Loucy (cell line): ENCODE measurements around the gene PTGDR2.

Experiments
- EZH2phosphoT487 ChIP-seq: fragments of 200-600 bp; IDR thresholded peaks from 2 replicates; pipeline ENCODE4 v1.6.1; 2018; ENCODE audit warnings: antibody characterized with exemption, mild to moderate bottlenecking, moderate library complexity, borderline replicate concordance
- TF ChIP-seq, protein P1 (sequence below): fragments of 200-600 bp; sonication (generic); conservative IDR thresholded peaks from 2 replicates; pipeline ENCODE4 v1.5.1; 2014; ENCODE audit warnings: mild to moderate bottlenecking, antibody characterized with exemption, low read length

DNA sequence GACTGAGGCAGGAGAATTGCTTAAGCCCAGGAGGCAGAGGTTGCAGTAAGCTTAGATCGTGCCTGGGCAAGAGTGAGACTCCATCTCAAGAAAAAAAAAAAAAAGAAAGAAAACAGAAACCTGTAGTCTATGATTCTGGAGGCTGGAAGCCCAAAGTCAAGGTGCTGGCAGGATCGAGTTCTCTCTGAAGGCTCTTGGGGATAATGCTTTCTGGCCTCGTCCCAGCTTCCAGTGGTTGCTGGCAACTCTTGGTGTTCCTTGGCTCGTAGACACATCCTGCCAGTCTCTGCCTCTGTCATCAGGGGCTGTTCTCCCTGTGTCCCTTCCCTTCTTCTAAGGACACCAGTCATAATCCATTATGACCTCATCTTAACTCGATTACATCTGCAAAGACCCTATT lies 30.6 kb downstream of the PTGDR2 start:
- TF ChIP-seq, protein P1, sequence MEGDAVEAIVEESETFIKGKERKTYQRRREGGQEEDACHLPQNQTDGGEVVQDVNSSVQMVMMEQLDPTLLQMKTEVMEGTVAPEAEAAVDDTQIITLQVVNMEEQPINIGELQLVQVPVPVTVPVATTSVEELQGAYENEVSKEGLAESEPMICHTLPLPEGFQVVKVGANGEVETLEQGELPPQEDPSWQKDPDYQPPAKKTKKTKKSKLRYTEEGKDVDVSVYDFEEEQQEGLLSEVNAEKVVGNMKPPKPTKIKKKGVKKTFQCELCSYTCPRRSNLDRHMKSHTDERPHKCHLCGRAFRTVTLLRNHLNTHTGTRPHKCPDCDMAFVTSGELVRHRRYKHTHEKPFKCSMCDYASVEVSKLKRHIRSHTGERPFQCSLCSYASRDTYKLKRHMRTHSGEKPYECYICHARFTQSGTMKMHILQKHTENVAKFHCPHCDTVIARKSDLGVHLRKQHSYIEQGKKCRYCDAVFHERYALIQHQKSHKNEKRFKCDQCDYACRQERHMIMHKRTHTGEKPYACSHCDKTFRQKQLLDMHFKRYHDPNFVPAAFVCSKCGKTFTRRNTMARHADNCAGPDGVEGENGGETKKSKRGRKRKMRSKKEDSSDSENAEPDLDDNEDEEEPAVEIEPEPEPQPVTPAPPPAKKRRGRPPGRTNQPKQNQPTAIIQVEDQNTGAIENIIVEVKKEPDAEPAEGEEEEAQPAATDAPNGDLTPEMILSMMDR: no peak
- no peak for TF ChIP-seq EZH2phosphoT487
